Left ventricle myocardium inferior (tissue), 1 donor: ENCODE results near the gene ROR1. TPM values are rescaled to one million over a fixed set of nuclear protein-coding genes. Genes with fewer than 3 reads are reported as not detected.

Experiments used
- DNase-seq: peaks from one replicate; pipeline ENCODE4 v3.0.0-alpha.2; 2020
- H3K27ac ChIP-seq: fragments of 200-600 bp; replicated peaks from 2 replicates; pipeline ENCODE4 v1.8.0; 2021
- H3K27me3 ChIP-seq: fragments of 200-600 bp; 2 replicates; pipeline ENCODE4 v1.8.0; 2021; ENCODE audit warnings: low read depth
- H3K36me3 ChIP-seq: fragments of 200-600 bp; 2 replicates; pipeline ENCODE4 v1.8.0; 2021
- H3K4me1 ChIP-seq: fragments of 200-600 bp; 2 replicates; pipeline ENCODE4 v1.8.0; 2021
- H3K4me3 ChIP-seq: fragments of 200-600 bp; 2 replicates; pipeline ENCODE4 v1.8.0; 2021; ENCODE audit warnings: mild to moderate bottlenecking, moderate library complexity
- H3K9me3 ChIP-seq: fragments of 200-600 bp; replicated peaks from 2 replicates; pipeline ENCODE4 v1.8.0; 2021
- CTCF ChIP-seq: fragments of 200-600 bp; IDR thresholded peaks from 2 replicates; pipeline ENCODE4 v1.8.0; 2021; ENCODE audit warnings: antibody characterized with exemption, mild to moderate bottlenecking, borderline replicate concordance
- intact Hi-C: fragments of 100-400 bp; cut with micrococcal nuclease; formaldehyde crosslinking; loops from one replicate; pipeline ENCODE4 v1.11.0; 2022
- total RNA-seq: library from RNA; stranded (reverse); fragmentation: NEBNext Ultra II Directional; extraction: Animal tissue kit (Norgen Biotek cat#: 25700); gene quantifications from one replicate; pipeline ENCODE4 v1.2.1, GENCODE V29; 2021
- donor health status: DM: no; HTN: yes; CAD: no; lungs with severe emphysema.

Gene ROR1
- total RNA-seq, 1 donor from 2014 or later = 14.0 TPM

GRCh38 chr1:63908016-63908415 is 134.2 kb downstream of the ROR1 start:
- H3K4me1 ChIP-seq = peaks cover 53% of the 10 kb centered on the region
- no peak for TF ChIP-seq CTCF
- no peaks in the 10 kb centered on the region for H3K36me3 ChIP-seq
- DNase-seq = no peak
- no peak overlapping the region for H3K4me3 ChIP-seq
- H3K9me3 ChIP-seq = no peaks in the 10 kb centered on the region
- no peaks in the 10 kb centered on the region for H3K27me3 ChIP-seq
- no peak overlapping the region for H3K27ac ChIP-seq
- intact Hi-C loops = no loop called here

GRCh38 chr1:63909526-63909925 is 135.7 kb downstream of the ROR1 start:
- Histone ChIP-seq H3K4me1 (peaks cover 66% of the 10 kb centered on the region), H3K4me3 (no peak overlapping the region), H3K27ac (no peak overlapping the region), H3K27me3 (no peaks in the 10 kb centered on the region), H3K9me3 (no peaks in the 10 kb centered on the region), H3K36me3 (no peaks in the 10 kb centered on the region)
- no peak for DNase-seq
- TF ChIP-seq CTCF = no peak
- intact Hi-C loops = no loop called here

GRCh38 chr1:63911049-63911448 is 137.2 kb downstream of the ROR1 start:
- Histone ChIP-seq H3K4me1 (peaks cover 71% of the 10 kb centered on the region), H3K27ac (no peak overlapping the region), H3K27me3 (no peaks in the 10 kb centered on the region), H3K36me3 (no peaks in the 10 kb centered on the region), H3K9me3 (no peaks in the 10 kb centered on the region), H3K4me3 (no peak overlapping the region)
- DNase-seq = no peak
- intact Hi-C loops = no loop called here
- TF ChIP-seq CTCF = no peak

GRCh38 chr1:63912643-63913042 is 138.8 kb downstream of the ROR1 start:
- DNase-seq = no peak
- intact Hi-C loops = no loop called here
- H3K9me3 ChIP-seq = no peaks in the 10 kb centered on the region
- TF ChIP-seq CTCF = no peak
- no peaks in the 10 kb centered on the region for H3K36me3 ChIP-seq
- no peak overlapping the region for H3K4me3 ChIP-seq
- peak overlapping the region; percentile 75 for H3K27ac ChIP-seq
- H3K27me3 ChIP-seq = no peaks in the 10 kb centered on the region
- peaks cover 74% of the 10 kb centered on the region for H3K4me1 ChIP-seq

GRCh38 chr1:63913533-63913932 is 139.7 kb downstream of the ROR1 start:
- Histone ChIP-seq H3K36me3 (no peaks in the 10 kb centered on the region), H3K27me3 (no peaks in the 10 kb centered on the region), H3K4me1 (peaks cover 65% of the 10 kb centered on the region), H3K9me3 (no peaks in the 10 kb centered on the region), H3K4me3 (no peak overlapping the region), H3K27ac (peak overlapping the region; percentile 75)
- DNase-seq = no peak
- intact Hi-C loops = no loop called here
- no peak for TF ChIP-seq CTCF

- intact Hi-C loops = no loop called here
- Histone ChIP-seq H3K27me3 (no peaks in the 10 kb centered on the region), H3K27ac (peak overlapping the region; percentile 75), H3K9me3 (no peaks in the 10 kb centered on the region), H3K4me3 (no peak overlapping the region), H3K4me1 (peaks cover 58% of the 10 kb centered on the region), H3K36me3 (no peaks in the 10 kb centered on the region)
- TF ChIP-seq CTCF = no peak
- no peak for DNase-seq
These were observed 140.4 kb downstream of the ROR1 start for GRCh38 chr1:63914241-63914640.
